ENCODE results near the gene ATP4B. TPM values are rescaled to one million over a fixed set of nuclear protein-coding genes. Genes with fewer than 3 reads are reported as not detected.
A peak's percentile ranks its signal among the peaks of the same experiment; 100 is the strongest.

ATP4B gene
- total RNA-seq, 1 donor from 2014 or later = not detected

- H3K36me3 Mint-ChIP-seq (ENCODE audit: unreplicated experiment) = peaks cover 42% of the 10 kb centered on the region
- TF ChIP-seq, protein P1, sequence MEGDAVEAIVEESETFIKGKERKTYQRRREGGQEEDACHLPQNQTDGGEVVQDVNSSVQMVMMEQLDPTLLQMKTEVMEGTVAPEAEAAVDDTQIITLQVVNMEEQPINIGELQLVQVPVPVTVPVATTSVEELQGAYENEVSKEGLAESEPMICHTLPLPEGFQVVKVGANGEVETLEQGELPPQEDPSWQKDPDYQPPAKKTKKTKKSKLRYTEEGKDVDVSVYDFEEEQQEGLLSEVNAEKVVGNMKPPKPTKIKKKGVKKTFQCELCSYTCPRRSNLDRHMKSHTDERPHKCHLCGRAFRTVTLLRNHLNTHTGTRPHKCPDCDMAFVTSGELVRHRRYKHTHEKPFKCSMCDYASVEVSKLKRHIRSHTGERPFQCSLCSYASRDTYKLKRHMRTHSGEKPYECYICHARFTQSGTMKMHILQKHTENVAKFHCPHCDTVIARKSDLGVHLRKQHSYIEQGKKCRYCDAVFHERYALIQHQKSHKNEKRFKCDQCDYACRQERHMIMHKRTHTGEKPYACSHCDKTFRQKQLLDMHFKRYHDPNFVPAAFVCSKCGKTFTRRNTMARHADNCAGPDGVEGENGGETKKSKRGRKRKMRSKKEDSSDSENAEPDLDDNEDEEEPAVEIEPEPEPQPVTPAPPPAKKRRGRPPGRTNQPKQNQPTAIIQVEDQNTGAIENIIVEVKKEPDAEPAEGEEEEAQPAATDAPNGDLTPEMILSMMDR (IDR thresholded peaks at IDR 0.05; ENCODE audit: partially characterized antibody, unreplicated experiment) = no peak
- H3K27ac Mint-ChIP-seq (ENCODE audit: unreplicated experiment) = no peak overlapping the region
- no peak overlapping the region for H3K4me3 Mint-ChIP-seq (ENCODE audit: unreplicated experiment)
- H3K4me1 Mint-ChIP-seq (ENCODE audit: low read depth, unreplicated experiment) = peaks cover 2% of the 10 kb centered on the region
- H3K27me3 Mint-ChIP-seq (ENCODE audit: unreplicated experiment) = peaks cover 3% of the 10 kb centered on the region
- H3K9me3 Mint-ChIP-seq (ENCODE audit: unreplicated experiment) = peaks cover 13% of the 10 kb centered on the region
- DNase-seq = no peak
Measured at GRCh38 chr13:113637262-113638160, 20.5 kb downstream of the ATP4B start.

DNA sequence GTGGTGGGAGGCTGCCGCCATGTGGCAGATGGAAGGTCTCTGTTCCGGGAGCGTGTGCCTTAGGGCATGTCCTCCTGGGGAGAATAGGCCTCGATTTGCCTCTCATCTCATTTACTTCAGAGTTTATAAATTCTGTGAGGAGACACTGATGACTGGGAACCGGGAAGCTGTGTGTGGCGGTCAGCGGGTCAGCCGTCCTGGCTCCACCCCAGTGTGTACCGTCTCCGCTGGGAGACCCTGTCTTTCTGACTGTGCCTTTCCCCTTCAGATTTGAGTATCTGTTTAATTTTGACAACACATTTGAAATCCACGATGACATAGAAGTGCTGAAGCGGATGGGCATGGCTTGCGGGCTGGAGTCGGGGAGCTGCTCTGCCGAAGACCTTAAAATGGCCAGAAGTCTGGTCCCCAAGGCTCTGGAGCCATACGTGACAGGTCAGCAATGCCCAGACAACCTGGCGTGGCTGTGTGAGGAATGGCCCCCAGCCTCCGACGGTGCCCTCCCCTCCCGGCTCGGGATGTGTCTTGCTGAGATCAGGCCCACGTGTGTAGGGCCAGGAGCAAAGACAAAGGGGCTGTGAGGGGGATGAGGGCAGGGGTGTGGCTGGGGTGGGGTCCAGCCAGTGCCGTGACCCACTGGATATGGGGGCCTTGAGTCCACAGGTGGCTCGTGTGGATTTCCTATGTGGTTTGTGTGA is 21.6 kb downstream of the ATP4B start:
- Mint-ChIP-seq H3K27me3 (ENCODE audit: unreplicated experiment) (peaks cover 3% of the 10 kb centered on the region), H3K27ac (ENCODE audit: unreplicated experiment) (no peak overlapping the region), H3K36me3 (ENCODE audit: unreplicated experiment) (peaks cover 34% of the 10 kb centered on the region), H3K4me3 (ENCODE audit: unreplicated experiment) (no peak overlapping the region), H3K4me1 (ENCODE audit: low read depth, unreplicated experiment) (peaks cover 2% of the 10 kb centered on the region), H3K9me3 (ENCODE audit: unreplicated experiment) (peaks cover 12% of the 10 kb centered on the region)
- TF ChIP-seq, protein P1 (IDR thresholded peaks at IDR 0.05; ENCODE audit: partially characterized antibody, unreplicated experiment) = no peak
- DNase-seq = no peak

- no peak overlapping the region for H3K27ac Mint-ChIP-seq (ENCODE audit: unreplicated experiment)
- TF ChIP-seq, protein P1 (IDR thresholded peaks at IDR 0.05; ENCODE audit: partially characterized antibody, unreplicated experiment) = no peak
- H3K27me3 Mint-ChIP-seq (ENCODE audit: unreplicated experiment) = peaks cover 3% of the 10 kb centered on the region
- peaks cover 12% of the 10 kb centered on the region for H3K9me3 Mint-ChIP-seq (ENCODE audit: unreplicated experiment)
- no peak for DNase-seq
- no peak overlapping the region for H3K4me3 Mint-ChIP-seq (ENCODE audit: unreplicated experiment)
- H3K4me1 Mint-ChIP-seq (ENCODE audit: low read depth, unreplicated experiment) = peaks cover 8% of the 10 kb centered on the region
- H3K36me3 Mint-ChIP-seq (ENCODE audit: unreplicated experiment) = peaks cover 32% of the 10 kb centered on the region
Measured at GRCh38 chr13:113635709-113636108, 22.3 kb downstream of the ATP4B start.

DNA sequence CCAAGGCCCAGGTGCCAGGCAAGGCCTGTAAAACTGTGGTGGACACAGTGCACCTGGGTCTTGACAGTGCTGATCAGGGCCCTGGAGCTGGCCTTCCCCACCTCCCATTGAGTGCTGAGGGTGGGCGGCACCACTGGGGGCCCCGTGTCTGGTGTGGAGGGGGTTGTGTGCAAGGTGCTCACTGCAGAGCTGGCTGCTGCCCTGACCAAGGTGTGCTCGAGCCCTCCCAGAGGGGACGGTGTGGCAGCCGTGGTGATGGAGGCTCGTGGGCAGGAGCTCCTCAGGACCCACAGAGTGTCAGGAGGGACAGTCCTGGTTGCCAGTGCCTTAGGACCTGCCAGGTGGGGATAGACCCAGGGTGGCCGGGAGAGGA is 23.0 kb downstream of the ATP4B start:
- Mint-ChIP-seq H3K27me3 (ENCODE audit: unreplicated experiment) (peaks cover 3% of the 10 kb centered on the region), H3K4me1 (ENCODE audit: low read depth, unreplicated experiment) (peaks cover 14% of the 10 kb centered on the region), H3K36me3 (ENCODE audit: unreplicated experiment) (peaks cover 26% of the 10 kb centered on the region), H3K27ac (ENCODE audit: unreplicated experiment) (no peak overlapping the region), H3K9me3 (ENCODE audit: unreplicated experiment) (peaks cover 12% of the 10 kb centered on the region), H3K4me3 (ENCODE audit: unreplicated experiment) (no peak overlapping the region)
- DNase-seq = peak; percentile 3
- TF ChIP-seq, protein P1 (IDR thresholded peaks at IDR 0.05; ENCODE audit: partially characterized antibody, unreplicated experiment) = no peak

All from glutamatergic neuron (in vitro differentiated cells).